PC-9 (cell line): Measurements from ENCODE around the gene MYCL. TPM values are rescaled to one million over a fixed set of nuclear protein-coding genes. Genes with fewer than 3 reads are reported as not detected.

Experiments used
- BruUV-seq: library from RNA; stranded (reverse); fragments of 400-500 nt; replicated peaks from 2 replicates; lab custom pipeline; 2021; lab: Mats Ljungman, UMichigan
- CTCF ChIA-PET: fragments of 300-600 bp; sonication (Branson Sonifier 250); formaldehyde crosslinking; loops from one replicate; lab custom pipeline; 2022; ENCODE audit warnings: antibody characterized with exemption; lab: Charles Lee
- POLR2A ChIA-PET: fragments of 300-600 bp; sonication (Branson Sonifier 250); formaldehyde crosslinking; loops from one replicate; lab custom pipeline; 2022; ENCODE audit warnings: antibody characterized with exemption; ENCODE audit not compliant: unreplicated experiment; lab: Charles Lee
- DNase-seq, 2 experiments: peaks; one replicate each; pipeline versions ENCODE4 v3.0.0 to v3.0.0-alpha.2; 2015 to 2022; ENCODE audit warnings: mixed read lengths in 1 of 2
- H2AFZ ChIP-seq: fragments of 200-600 bp; sonication (generic); 2 replicates; pipeline ENCODE4 v1.8.1; 2017; ENCODE audit warnings: antibody characterized with exemption
- H3F3A ChIP-seq: fragments of 200-600 bp; sonication (generic); 2 replicates; pipeline ENCODE4 v1.8.1; 2017; ENCODE audit warnings: antibody characterized with exemption, mild to moderate bottlenecking, low read depth; ENCODE audit not compliant: insufficient read depth
- H3K27ac ChIP-seq: fragments of 200-600 bp; sonication (generic); 2 replicates; pipeline ENCODE4 v1.6.1; 2016; ENCODE audit warnings: mixed run types
- H3K27me3 ChIP-seq: fragments of 200-600 bp; sonication (generic); 2 replicates; pipeline ENCODE4 v1.6.1; 2016; ENCODE audit warnings: low read depth, mixed run types; ENCODE audit not compliant: insufficient read depth
- H3K36me3 ChIP-seq: fragments of 200-600 bp; sonication (generic); 2 replicates; pipeline ENCODE4 v1.6.1; 2016; ENCODE audit warnings: low read depth, mixed run types
- H3K4me1 ChIP-seq: fragments of 200-600 bp; sonication (generic); replicated peaks from 2 replicates; pipeline ENCODE4 v1.6.1; 2016; ENCODE audit warnings: mixed run types; ENCODE audit not compliant: insufficient read depth
- H3K4me2 ChIP-seq: fragments of 200-600 bp; sonication (generic); 2 replicates; pipeline ENCODE4 v1.6.1; 2017; ENCODE audit warnings: mixed run types
- H3K4me3 ChIP-seq: fragments of 200-600 bp; sonication (generic); 2 replicates; pipeline ENCODE4 v1.6.1; 2016; ENCODE audit warnings: mixed run types
- H3K79me2 ChIP-seq: fragments of 200-600 bp; sonication (generic); 2 replicates; pipeline ENCODE4 v1.6.1; 2017; ENCODE audit warnings: low read depth, mixed run types
- H3K9me2 ChIP-seq: fragments of 200-600 bp; sonication (generic); 2 replicates; pipeline ENCODE4 v1.8.1; 2017; ENCODE audit warnings: mild to moderate bottlenecking; ENCODE audit not compliant: insufficient read depth
- H3K9me3 ChIP-seq: fragments of 200-600 bp; sonication (generic); 2 replicates; pipeline ENCODE4 v1.8.1; 2016; ENCODE audit warnings: low read depth; ENCODE audit not compliant: insufficient read depth
- H4K20me1 ChIP-seq: fragments of 200-600 bp; sonication (generic); 2 replicates; pipeline ENCODE4 v1.8.1; 2017; ENCODE audit not compliant: insufficient read depth
- EZH2 ChIP-seq: fragments of 200-600 bp; sonication (generic); IDR thresholded peaks from 2 replicates; pipeline ENCODE4 v1.8.0; 2017; ENCODE audit warnings: antibody characterized with exemption, low read depth
- intact Hi-C: fragments of 100-400 bp; cut with micrococcal nuclease; formaldehyde crosslinking; loops from one replicate; pipeline ENCODE4 v1.10.0; 2022; ENCODE audit not compliant: unreplicated experiment
- total RNA-seq: library from RNA; stranded (reverse); gene quantifications from 2 replicates; pipeline ENCODE4 v1.2.3, GENCODE V29; 2021
- TF ChIP-seq, protein P1 (sequence below): fragments of 200-600 bp; sonication (generic); conservative IDR thresholded peaks from 2 replicates; pipeline ENCODE4 v1.6.1; 2017; ENCODE audit warnings: mixed run types, antibody characterized with exemption, mild to moderate bottlenecking, moderate library complexity

The MYCL gene
- total RNA-seq, 1 experiment from 2014 or later = 3.8 TPM

DNA sequence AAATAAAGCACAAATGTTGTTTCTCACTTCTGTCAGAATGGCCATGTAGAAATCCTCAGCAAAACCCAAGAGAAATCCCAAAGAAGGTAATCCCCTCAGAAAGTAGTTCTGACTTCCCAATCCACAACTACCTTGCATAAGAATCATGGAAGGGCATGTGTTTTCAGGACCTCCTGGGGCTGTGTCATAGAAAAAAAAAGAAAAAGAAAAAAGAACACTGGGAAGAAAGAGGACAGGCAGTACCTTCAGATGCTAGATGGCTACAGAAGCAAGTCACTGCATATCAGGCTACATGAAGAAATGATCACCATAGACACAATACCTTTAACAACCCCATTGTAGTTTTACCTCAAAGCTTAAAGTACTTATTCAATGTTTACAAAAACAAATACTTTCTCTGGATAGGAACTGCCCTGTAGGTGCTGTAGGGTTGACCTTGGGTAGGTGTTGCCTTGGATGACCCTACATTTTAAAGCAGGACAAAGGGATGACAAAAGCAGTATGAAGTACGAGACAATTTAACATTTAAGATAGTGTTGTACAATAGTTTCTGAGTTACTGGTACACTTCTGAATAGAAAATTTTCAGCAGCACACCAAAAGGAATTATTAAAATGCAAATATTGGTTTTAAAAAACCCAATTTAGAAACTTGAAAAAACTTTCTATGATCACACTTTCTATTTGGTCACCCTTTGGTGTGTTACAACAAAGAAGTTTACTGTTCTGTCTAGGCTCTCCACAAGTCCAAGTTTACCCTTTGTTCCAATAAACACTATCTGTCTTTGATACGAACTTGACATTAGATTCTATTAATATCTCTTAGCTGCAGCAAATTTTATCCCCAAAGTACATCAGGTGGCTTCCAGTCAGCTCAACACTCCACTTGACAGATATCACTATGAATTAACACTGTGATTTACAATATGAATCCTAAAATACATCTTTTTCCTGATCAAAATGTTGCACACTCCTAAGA lies 23.4 kb downstream of the MYCL start:
- Histone ChIP-seq H3K4me3 (no peak overlapping the region), H3K4me2 (no peak overlapping the region), H3K4me1 (peaks cover 13% of the 10 kb centered on the region), H3K27me3 (no peaks in the 10 kb centered on the region), H3K79me2 (peaks cover 91% of the 10 kb centered on the region), H3K9me3 (no peaks in the 10 kb centered on the region), H2AFZ (no peak overlapping the region), H3K9me2 (no peaks in the 10 kb centered on the region), H4K20me1 (peaks cover 31% of the 10 kb centered on the region), H3F3A (no peaks in the 10 kb centered on the region), H3K27ac (no peak overlapping the region), H3K36me3 (peaks cover 15% of the 10 kb centered on the region; the same call in 1 of the 2 replicates)
- no peak for DNase-seq
- TF ChIP-seq EZH2 = no peak
- TF ChIP-seq, protein P1, sequence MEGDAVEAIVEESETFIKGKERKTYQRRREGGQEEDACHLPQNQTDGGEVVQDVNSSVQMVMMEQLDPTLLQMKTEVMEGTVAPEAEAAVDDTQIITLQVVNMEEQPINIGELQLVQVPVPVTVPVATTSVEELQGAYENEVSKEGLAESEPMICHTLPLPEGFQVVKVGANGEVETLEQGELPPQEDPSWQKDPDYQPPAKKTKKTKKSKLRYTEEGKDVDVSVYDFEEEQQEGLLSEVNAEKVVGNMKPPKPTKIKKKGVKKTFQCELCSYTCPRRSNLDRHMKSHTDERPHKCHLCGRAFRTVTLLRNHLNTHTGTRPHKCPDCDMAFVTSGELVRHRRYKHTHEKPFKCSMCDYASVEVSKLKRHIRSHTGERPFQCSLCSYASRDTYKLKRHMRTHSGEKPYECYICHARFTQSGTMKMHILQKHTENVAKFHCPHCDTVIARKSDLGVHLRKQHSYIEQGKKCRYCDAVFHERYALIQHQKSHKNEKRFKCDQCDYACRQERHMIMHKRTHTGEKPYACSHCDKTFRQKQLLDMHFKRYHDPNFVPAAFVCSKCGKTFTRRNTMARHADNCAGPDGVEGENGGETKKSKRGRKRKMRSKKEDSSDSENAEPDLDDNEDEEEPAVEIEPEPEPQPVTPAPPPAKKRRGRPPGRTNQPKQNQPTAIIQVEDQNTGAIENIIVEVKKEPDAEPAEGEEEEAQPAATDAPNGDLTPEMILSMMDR = no peak
- POLR2A ChIA-PET = interaction anchor here (0.7 kb wide), 1 partner anchor 41 kb away, joined by 3 read pairs; no protein-coding TSS in a partner anchor
- intact Hi-C loops = no loop called here
- CTCF ChIA-PET = no interaction called here
- BruUV-seq = no TSS peak

DNA sequence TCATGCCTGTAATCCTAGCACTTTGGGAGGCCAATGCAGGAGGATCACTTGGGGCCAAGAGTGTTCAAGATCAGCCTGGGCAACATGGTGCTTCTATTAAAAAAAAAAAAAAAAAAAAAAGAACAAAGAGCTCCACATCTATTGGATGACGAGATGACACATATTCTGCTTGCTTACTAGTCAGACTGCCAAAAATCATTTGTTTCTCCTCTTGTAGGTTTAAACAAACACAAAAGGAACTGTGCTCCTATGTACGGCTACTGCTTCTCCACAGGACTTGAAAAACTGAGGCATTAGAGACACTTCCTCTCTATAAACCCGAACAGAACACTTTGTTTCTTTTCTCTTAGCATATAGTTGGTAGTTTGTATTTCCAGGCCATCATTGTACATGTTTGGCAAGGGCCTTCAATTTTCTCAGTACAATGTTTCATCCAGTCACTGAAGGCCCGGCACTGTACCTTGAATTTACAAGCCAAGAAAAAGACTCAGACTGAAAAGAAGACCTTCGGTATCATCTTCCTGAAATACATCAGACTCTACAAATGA lies 24.4 kb downstream of the MYCL start:
- Histone ChIP-seq H3K4me3 (no peak overlapping the region), H3K4me2 (no peak overlapping the region), H3K79me2 (peaks cover 89% of the 10 kb centered on the region), H3K36me3 (peaks cover 15% of the 10 kb centered on the region; the same call in 1 of the 2 replicates), H3K9me2 (no peaks in the 10 kb centered on the region), H4K20me1 (peaks cover 37% of the 10 kb centered on the region), H3K27me3 (no peaks in the 10 kb centered on the region), H2AFZ (no peak overlapping the region), H3K27ac (no peak overlapping the region), H3K9me3 (no peaks in the 10 kb centered on the region), H3F3A (no peaks in the 10 kb centered on the region), H3K4me1 (peaks cover 11% of the 10 kb centered on the region)
- DNase-seq = no peak
- intact Hi-C loops = no loop called here
- ChIA-PET CTCF (interaction anchor here (0.6 kb wide), 2 partner anchors 54 to 124 kb away, joined by 4 to 11 read pairs; no protein-coding TSS in a partner anchor), POLR2A (interaction anchor here (0.7 kb wide), 1 partner anchor 40 kb away, joined by 3 read pairs; no protein-coding TSS in a partner anchor)
- TF ChIP-seq, protein P1 = no peak
- TF ChIP-seq EZH2 = no peak
- BruUV-seq = no TSS peak

DNA sequence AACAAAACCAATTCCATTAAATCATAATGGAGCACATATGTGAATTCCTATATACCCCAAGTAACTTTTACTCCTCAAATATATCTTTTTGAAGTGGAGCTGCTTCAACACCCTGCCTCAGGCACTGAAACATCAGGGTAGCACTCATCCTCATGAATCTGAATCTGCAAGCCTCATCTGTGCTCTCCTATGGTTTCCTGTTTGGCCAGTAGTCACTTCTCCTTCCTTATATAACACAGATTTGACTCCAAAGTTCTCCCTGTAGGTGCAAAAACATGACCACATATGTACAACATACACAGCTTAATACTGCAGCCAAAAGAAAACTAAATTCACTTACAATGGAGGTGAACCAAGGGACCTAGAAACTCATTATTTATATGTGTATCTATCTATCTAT lies 25.6 kb downstream of the MYCL start:
- H3K79me2 ChIP-seq = peaks cover 89% of the 10 kb centered on the region
- BruUV-seq = no TSS peak
- no peaks in the 10 kb centered on the region for H3K9me3 ChIP-seq
- TF ChIP-seq, protein P1 = no peak
- TF ChIP-seq EZH2 = no peak
- no peaks in the 10 kb centered on the region for H3K9me2 ChIP-seq
- H3K4me3 ChIP-seq = no peak overlapping the region
- CTCF ChIA-PET = interaction anchor here (0.7 kb wide), 1 partner anchor 91 kb away, joined by 3 read pairs; no protein-coding TSS in a partner anchor
- no peaks in the 10 kb centered on the region; the same call in 1 of the 2 replicates for H3F3A ChIP-seq
- H4K20me1 ChIP-seq = peaks cover 49% of the 10 kb centered on the region
- H3K4me1 ChIP-seq = no peaks in the 10 kb centered on the region
- intact Hi-C loops = no loop called here
- DNase-seq = no peak
- no peak overlapping the region for H2AFZ ChIP-seq
- no peak overlapping the region for H3K4me2 ChIP-seq
- no peak overlapping the region for H3K27ac ChIP-seq
- peaks cover 14% of the 10 kb centered on the region; the same call in 1 of the 2 replicates for H3K36me3 ChIP-seq
- no peaks in the 10 kb centered on the region for H3K27me3 ChIP-seq
- POLR2A ChIA-PET = interaction anchor here (0.5 kb wide), 1 partner anchor 31 kb away, joined by 4 read pairs; no protein-coding TSS in a partner anchor
